NCI-H1417 (cell line): ENCODE results near the gene L3MBTL4.
"Not testable (repeated sequence)": the region's sequence is repeated elsewhere in the genome, so short reads cannot be mapped to it uniquely, and the experiment has no call there.

Source experiments
- DNase-seq, 3 experiments: peaks; one replicate each; lab custom pipeline; 2025; lab: John Stamatoyannopoulos, UW

L3MBTL4 gene

GRCh38 chr18:6106091-6106685, 308.5 kb downstream of the L3MBTL4 start:
- no peak for DNase-seq

GRCh38 chr18:6103741-6104140, 311.0 kb downstream of the L3MBTL4 start:
- DNase-seq: no peak

DNA sequence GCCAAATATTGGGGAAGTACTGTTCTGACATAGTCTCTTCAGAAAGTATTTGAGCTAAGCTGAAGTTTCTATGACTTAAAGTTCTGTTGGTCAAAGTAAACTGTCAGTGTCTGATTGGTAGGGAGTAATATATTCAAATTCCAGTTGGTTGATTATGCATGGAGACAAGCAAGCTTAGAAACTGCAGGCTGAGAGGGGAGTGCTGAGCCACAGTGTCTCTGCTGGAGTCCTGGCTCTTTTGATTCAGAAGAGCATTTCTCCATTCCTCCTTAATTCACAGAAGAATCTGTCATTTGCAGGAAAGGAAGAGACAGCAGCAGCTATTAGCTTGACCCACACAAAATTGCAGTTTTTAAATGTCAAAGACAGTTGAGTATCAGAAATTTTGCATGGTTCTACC, 318.0 kb downstream of the L3MBTL4 start:
- no peak for DNase-seq

DNA sequence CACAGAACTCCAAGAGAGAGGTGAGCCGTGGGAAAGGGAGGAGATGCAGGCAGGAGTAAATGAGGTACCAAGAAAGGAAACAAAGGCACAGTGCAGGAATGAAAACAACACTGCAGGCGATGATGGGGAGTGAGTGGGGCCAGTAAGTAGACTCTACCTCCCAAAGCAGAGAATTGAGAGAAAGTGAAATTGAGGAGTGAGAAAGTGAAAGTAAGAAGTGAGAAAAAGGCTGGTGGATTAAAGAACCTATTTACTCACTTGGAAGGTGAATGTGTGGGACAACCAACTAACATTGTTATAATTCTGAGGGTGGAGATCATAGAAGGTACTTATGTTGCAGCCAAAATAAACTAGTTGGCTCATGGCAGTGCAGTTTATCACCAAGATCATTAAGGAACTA, 326.3 kb downstream of the L3MBTL4 start:
- no peak for DNase-seq

GRCh38 chr18:6086731-6087130, 328.0 kb downstream of the L3MBTL4 start:
- DNase-seq: no peak

DNA sequence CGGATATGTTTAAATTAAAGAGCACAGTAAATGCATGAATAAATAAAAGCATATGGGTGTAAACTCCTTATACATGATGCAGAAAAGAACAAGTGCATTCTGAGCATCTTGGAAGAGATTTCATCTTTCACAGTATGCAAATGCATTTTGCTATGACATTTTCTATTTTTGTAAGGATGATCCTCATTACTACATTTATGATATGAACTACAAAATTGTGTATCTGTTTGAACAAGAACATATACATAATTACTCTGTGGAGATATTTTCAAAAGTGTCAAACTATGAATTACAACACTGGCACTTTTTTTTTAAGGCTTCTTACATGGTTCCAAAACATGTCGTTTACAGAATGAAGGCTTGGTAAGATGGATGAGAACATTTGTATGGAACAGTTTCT, 335.3 kb downstream of the L3MBTL4 start:
- DNase-seq: no peak

DNA sequence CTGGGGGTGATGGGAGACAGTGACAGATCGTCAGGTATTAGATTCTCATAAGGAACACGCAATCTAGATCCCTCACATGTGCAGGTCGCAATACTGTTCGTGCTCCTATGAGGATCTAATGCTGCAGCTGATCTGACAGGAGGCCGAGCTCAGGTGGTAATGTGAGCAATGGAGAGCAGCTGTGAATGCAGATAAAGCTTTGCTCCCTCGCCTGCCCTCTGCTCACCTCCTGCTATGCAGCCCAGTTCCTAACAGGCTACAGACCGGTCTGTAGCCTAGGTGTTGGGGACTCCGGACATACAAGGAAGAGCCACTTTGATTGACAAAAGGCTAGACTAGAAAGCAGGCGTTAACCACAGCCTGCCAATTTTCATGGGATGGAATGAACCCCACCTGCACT, 335.8 kb downstream of the L3MBTL4 start:
- DNase-seq: no peak

- DNase-seq: not testable (repeated sequence)
These were observed 342.3 kb downstream of the L3MBTL4 start for GRCh38 chr18:6072423-6072822.

- no peak for DNase-seq
These were observed 345.2 kb downstream of the L3MBTL4 start for GRCh38 chr18:6069539-6069938.

DNA sequence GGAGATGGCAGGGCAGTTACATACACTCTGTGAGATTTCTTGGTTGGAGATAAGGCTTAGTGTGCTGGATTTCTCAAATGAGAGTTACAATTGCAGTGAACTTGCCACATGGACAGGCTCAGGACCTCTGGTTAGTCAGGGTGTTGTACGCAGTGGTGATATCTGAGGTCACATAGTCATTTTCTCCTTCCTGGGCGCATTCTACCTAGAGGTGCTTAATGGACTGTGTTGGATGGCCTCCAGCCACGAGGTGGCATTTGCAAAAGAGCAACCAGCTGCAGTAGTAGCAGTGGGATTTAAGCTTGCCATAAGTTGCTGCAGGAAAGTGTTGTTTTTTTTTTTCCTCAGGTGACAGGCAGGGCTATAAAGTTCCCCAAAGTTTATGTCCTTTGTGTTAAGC, 345.6 kb downstream of the L3MBTL4 start:
- DNase-seq: no peak

GRCh38 chr18:6060149-6060548, 354.6 kb downstream of the L3MBTL4 start:
- no peak for DNase-seq

DNA sequence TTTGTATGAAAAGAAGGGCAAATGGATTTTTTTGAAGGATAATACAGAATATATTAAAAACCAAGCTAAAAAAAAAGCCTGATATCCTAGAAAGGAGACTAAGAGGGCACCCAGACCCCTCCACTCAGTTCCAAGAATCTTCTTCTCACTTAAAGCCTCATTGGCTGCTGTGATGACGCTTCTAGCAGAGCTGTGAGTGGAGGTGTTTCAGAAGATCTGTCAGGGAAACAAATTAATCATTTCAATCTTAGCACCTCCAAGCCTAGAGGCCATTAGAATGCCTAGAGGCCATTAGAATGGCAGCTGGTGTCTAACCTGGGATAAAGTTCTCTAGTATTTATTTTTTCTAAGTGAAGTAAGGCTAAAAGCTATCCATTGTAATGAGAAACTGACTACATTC, 355.2 kb downstream of the L3MBTL4 start:
- peak in 1 of 3 experiments; percentile 2 for DNase-seq

GRCh38 chr18:6058941-6059340, 355.8 kb downstream of the L3MBTL4 start:
- DNase-seq: peak in 2 of 3 experiments; percentile 8 to 76

- no peak for DNase-seq
These were observed 357.1 kb downstream of the L3MBTL4 start for GRCh38 chr18:6057604-6058003.

DNA sequence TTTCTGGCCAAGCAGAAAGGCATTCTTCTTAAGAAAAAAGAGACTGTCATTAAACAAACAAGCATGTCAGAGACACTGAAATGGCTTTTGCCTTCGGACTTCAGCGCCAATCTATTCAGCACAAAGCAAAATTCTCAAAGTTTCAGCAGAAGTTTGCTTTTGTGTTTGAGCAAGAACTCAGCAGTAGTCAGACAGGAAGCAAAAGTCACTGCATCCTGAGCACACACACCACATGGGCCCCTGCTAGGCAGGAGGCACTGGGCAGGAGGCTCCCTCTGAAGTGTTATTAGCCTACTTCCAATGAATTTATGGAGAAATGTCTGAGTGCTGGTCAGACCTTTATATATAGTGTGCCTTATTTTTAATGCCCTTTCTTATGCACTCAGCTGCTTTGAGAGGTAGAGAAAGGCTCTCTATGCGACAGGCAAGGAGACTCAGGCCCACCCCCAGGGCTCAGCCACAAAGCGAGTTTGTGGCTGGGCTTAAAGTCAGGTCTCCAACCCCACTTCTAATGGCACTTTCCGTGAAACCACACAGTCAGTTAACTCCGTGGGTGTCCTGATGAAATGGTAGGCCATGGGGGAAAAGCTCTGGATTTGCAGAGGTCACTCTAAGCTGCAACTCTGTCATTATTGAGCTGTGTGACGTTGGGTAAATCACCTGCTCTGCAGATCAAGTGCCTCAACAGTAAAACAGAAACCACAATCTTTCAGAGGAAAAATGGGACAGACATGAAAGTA, 358.4 kb downstream of the L3MBTL4 start:
- peak in 1 of 3 experiments; percentile 77 for DNase-seq

GRCh38 chr18:6055711-6056110, 359.0 kb downstream of the L3MBTL4 start:
- no peak for DNase-seq

DNA sequence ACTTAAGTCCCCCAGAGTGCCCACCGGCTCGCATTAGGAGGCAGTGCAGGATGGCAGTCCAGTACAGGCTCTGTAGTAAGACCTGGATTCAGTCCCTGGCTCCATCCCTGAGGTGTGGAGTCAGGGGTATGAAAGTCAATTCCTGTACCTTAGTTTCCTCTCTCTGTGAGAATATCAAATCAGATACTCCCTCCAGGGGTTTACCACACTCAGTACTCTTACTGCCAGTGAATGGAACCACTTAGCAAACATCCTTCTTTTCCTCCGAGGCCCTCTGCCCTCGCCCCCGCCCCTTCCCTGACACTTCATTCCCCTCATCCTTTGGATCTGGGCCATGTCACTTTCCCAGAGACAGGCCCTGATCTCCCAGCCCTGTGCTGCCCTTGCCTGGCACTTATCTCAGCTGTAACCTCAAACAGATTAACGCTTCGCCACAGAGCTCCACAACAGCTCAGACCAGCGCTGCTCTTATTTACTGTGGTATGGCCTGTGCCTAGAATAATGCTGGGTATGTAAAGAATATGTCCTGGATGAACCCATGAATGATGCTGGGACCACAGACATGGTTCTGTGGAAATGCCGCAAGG, 360.4 kb downstream of the L3MBTL4 start:
- peak in 1 of 3 experiments; percentile 86 for DNase-seq

- no peak for DNase-seq
These were observed 362.2 kb downstream of the L3MBTL4 start for GRCh38 chr18:6052449-6052913.

GRCh38 chr18:6047596-6047995, 367.1 kb downstream of the L3MBTL4 start:
- DNase-seq: not testable (repeated sequence)

DNA sequence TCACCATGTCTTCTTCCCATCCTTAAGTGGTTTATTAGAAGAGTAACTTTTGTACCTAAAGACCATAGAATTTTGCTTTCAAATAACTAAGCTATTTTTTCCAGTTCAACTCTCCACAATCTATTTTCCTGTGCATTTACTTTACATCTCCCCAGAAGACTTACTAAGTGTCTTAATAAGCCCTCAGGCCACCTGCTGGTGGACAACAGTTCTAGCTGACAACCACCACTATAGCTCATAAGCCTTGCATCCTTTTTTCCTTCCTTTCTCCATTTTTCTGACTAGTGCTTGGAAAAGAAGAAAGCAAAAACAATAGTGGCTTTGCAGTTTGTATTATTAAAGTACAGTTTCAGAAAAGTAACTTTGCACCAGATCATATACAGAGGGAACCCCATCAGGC, 369.9 kb downstream of the L3MBTL4 start:
- DNase-seq: no peak

DNA sequence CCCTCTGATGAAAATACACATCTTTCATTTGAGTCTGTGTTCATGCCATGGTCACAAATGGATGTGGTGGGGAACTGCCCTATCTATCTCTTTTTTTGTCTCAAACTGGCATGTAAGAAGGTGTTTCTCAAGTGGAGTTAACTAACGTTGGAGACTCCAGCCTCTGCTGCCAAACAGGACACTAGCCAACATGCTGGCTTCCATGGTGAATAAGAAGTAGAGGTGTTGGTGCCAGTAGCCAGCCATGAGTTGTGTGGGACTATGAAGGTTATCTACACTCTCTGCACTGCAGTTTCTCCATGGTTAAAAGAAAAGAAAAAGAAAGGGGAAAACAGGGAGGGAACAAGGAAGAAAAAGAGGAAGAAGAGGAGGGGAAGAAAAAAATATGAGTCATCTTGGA, 370.4 kb downstream of the L3MBTL4 start:
- DNase-seq: no peak

GRCh38 chr18:6039055-6039454, 375.7 kb downstream of the L3MBTL4 start:
- DNase-seq: no peak

- no peak for DNase-seq
These were observed 383.3 kb downstream of the L3MBTL4 start for GRCh38 chr18:6031442-6031841.
